Activated CD8-positive, alpha-beta memory T cell treated with anti-CD3 and anti-CD28 coated beads, Interleukin-2, amount 50 U/mL, for 24 hours (primary cell): ENCODE data around the gene MED27.

ENCODE experiments used
- DNase-seq: peaks from one replicate; pipeline ENCODE4 v3.0.0-alpha.2; 2020; ENCODE audit errors: extremely low read depth

The MED27 gene

GRCh38 chr9:132043708-132044107, 36.0 kb downstream of the MED27 start:
- no peak for DNase-seq

GRCh38 chr9:132042324-132042723, 37.3 kb downstream of the MED27 start:
- DNase-seq = no peak

GRCh38 chr9:132041798-132042197, 37.9 kb downstream of the MED27 start:
- DNase-seq = no peak

GRCh38 chr9:132040808-132041207, 38.9 kb downstream of the MED27 start:
- no peak for DNase-seq

- no peak for DNase-seq
Observed at GRCh38 chr9:132040246-132040645, 39.4 kb downstream of the MED27 start.

- no peak for DNase-seq
Observed at GRCh38 chr9:132039284-132039683, 40.4 kb downstream of the MED27 start.

GRCh38 chr9:132037458-132037857, 42.2 kb downstream of the MED27 start:
- DNase-seq = no peak

- DNase-seq = no peak
Observed at GRCh38 chr9:132036521-132036920, 43.1 kb downstream of the MED27 start.

GRCh38 chr9:132035679-132036078, 44.0 kb downstream of the MED27 start:
- DNase-seq = no peak

GRCh38 chr9:132032238-132032950, 47.3 kb downstream of the MED27 start:
- DNase-seq = no peak

- DNase-seq = no peak
Observed at GRCh38 chr9:132031467-132032237, 48.0 kb downstream of the MED27 start.

GRCh38 chr9:132030626-132031325, 48.9 kb downstream of the MED27 start:
- no peak for DNase-seq

GRCh38 chr9:132027752-132028663, 51.7 kb downstream of the MED27 start:
- no peak for DNase-seq

GRCh38 chr9:132026932-132027585, 52.6 kb downstream of the MED27 start:
- no peak for DNase-seq

GRCh38 chr9:132025766-132026165, 53.9 kb downstream of the MED27 start:
- no peak for DNase-seq

GRCh38 chr9:132024589-132024988, 55.1 kb downstream of the MED27 start:
- DNase-seq = no peak

GRCh38 chr9:132023419-132024180, 56.1 kb downstream of the MED27 start:
- DNase-seq = no peak

- DNase-seq = no peak
Observed at GRCh38 chr9:132020820-132021510, 58.7 kb downstream of the MED27 start.

- DNase-seq = no peak
Observed at GRCh38 chr9:132020272-132020671, 59.4 kb downstream of the MED27 start.

- no peak for DNase-seq
Observed at GRCh38 chr9:132019702-132020101, 60.0 kb downstream of the MED27 start.
